Central memory CD4-positive, alpha-beta T cell (primary cell): ENCODE results near the gene BICDL2.
A peak's percentile ranks its signal among the peaks of the same experiment; 100 is the strongest.

Source experiments
- DNase-seq: peaks from one replicate; pipeline ENCODE4 v3.0.0; 2022

BICDL2 gene

DNA sequence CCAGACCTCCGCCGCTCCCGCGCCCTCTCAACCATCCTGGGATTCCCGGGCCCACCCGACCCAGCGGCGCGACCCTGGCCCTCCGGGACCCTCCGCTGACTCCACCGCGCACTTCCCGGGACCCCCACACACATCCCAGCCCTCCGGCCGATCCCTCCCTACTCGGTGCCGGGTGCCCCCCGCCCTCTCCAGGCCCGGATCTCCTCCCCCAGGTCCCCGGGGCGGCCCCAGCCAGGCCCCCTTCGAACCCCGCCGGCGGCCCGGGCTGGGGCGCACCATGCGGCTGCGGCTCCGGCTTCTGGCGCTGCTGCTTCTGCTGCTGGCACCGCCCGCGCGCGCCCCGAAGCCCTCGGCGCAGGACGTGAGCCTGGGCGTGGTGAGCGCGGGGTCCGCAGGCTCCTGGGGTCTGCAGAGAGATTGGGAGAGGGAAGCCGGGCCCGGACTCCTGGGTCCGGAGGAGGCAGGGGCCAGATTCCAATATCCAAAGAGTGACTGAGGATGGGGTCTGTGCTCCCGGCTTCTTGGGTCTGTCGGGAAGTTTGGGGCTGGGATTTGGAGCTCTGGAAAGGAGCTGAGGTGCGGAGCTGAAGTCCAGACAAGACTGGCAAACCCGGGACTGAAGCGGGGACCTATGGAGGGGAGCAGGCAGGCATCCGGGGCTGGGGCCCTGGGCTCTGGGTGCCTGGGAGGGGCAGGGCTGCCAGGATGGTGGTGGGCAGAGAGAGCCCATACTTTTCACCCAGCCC lies 10.1 kb upstream of the BICDL2 start:
- no peak for DNase-seq

DNA sequence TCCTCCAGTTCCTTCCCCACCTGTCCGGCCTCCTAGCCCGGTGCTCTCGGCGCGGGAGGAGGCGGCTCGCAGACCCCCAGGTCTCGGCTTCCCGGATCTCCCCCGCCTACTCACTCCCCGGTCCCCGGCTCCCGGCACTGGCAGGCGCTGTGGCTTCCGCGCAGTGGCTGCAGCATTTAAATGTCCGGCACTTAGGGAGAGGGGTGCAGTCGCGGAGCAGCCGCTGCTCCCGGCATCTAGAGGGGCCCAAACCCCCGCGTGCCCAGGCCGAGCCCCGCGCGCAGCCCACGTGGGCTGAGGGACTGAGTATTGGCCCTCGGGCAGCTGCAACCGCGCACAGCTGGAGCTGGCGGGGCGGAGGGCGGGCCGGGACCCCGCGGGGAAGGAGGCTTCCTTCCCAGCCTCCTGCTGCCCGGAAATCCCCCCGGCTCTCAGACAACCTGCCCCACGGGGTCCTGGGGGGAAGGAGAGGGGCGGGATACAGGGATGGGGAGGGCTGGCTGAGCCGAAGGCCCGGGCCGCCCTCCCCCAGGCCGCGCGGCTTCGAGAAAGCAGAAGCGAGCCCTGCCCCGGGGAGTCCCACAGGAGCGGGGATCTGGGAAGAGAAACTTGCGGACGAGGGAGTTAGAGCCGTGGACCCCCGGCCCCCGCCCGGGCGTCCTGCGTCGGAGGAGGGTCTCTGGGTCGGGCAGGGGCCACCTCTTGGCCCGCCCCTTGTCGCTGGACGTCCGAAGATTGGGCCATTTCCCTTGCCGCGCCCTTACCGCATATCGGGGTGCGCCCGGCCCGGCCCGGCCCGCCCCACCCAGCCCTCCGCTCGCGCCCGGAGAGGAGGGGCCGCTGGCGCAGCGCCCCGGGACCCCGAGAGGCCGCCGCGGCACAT lies 9.3 kb upstream of the BICDL2 start, which contains the start of gene MMP25:
TSS of gene MMP25 (plus strand) at position 804 of the 883 bp plus-strand sequence. CDS start 357 bp downstream, outside the sequence.
- no peak for DNase-seq

DNA sequence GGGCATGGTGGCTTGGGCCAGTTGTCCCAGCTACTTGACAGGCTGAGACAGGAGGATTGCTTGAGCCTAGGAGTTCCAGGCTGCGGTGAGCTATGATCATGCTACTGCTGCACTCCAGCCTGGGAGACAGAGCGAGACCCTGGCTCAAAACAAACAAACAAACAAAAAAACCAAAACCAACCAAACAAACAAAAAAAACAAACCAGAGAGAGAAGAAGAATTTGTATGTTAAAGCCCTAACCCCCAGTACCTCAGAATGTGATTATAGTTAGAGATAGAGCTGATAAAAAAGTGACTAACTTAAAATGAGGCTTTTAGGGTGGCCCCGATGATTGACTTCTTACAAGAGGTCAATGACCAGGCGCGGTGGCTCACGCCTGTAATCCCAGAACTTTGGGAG lies 8.0 kb upstream of the BICDL2 start:
- DNase-seq, result no peak

DNA sequence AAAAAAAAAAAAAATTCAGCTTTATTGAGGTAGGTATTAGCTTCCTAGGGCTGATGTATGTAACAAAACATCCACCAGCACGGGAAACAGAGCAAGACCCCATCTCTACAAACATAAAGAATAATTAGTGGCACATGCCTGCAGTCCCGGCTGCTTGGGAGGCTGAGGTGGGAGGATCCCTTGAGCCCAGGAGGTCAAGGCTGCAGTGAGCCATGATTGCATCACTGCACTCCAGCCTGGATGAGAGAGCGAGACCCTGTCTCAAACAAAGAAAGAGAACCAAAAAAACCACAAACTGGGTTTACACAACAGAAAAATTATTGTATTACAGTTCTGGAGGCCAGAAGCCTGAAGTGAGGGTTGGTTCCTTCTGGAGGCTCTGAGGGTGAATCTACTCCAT lies 5.6 kb upstream of the BICDL2 start:
- no peak for DNase-seq

DNA sequence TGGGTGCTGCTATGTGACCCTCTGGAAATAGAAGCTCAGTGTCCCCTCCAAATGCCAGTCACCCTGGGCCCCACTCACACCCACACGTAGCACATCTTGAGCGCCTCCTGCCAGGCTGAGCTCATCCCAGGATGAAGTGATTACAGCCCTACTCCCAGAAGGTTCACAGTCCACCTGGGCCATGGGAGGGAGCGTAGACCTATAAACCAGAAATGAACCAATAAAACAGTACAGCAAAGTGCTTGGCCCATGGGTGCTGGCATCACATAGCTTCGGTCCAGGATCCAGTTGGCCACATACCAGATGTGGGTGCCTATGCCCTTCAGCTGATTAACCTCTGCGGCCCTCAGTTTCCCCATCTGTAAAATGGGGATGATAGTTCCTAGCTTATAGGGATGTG lies 2.2 kb upstream of the BICDL2 start:
- DNase-seq, result no peak

DNA sequence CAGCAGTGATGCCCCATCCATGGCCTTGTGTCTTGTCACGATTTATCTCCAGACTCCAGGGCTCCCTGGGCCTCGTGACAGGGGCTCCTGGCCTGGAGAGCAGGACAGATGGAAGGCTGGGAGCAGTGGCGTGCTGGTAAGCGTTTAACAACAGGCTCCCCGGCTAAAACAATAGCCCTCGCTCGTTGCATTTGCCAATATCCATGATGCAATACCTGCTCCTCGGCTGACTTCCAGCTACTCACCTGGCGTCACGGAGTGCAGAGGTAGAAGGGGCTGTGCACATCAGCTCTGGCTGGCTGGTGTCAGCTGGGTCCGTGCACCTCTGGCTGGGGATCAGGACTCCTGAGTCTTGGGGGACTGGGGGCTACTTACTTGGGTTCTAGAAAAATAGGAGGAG lies 1.5 kb upstream of the BICDL2 start:
- no peak for DNase-seq

DNA sequence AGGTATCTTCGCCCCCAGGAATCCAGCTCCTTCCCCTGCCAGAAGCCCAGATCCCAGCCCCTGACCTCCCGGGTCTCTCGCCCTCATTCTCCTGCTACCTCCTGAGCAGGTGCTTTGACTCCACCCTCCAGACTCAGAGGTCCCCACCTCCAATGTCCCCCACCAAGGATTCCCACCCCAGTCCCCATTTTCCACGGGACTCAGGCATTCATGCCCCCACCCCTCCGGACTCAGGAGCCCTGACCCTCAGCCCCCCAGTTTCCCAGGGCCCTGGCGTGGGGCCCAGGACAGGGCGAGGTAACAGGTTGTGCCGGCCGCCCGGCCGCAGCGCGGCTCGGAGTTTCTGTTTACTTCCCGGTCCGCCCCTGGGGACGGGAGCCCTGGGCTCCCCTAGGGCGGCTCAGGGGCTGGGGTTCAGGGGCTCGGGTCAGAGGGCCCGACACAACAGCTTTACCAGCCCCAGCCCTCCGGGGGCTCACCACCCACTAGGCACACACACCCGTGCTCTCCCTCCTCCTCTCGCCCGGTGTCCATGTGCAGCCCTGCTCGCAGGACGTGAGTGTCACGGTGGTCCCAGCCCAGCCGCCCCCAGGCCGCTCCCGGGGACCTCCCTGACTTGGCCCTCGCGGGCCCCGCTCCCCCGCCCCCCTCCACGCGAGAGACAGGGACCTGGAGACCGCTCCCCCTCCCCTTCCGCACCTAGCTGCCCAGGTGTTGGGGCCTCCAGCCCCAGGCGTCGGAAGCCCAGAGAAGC lies 595 bp downstream of the BICDL2 start:
- DNase-seq, result no peak

DNA sequence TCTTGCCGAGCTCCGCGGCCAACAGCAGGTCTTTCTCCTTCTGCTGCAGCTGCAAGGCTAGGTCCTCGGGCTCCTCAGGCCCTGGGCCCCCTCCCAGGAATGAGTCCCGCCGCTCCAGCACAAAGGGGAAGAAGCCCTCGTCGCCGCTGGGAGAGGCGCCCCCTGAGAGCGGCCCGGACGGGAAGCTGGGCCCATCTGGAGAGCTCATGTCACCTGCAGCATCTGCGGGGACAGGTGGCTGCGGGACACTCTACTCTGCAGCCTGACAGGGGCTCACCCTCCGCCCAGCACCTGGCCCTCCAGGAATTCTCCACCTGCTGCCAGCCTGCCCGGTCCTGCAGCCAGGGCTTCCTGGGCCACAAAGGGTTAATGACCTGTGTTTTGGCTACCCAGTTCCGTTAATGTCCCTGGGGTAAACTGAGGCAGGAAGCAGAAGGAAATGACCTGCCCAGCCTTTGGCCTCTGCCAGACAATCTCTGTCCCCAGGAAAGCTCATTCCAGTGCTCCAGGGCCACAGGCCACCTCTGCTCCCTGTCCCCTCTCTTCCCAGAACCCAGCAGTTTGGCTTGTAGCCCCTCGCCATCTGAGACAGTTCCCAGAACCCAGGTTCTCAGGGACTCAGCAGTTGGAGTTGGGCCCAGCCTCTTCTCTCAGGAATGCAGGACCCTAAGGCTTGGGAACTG lies 1.3 kb downstream of the BICDL2 start:
- no peak for DNase-seq

DNA sequence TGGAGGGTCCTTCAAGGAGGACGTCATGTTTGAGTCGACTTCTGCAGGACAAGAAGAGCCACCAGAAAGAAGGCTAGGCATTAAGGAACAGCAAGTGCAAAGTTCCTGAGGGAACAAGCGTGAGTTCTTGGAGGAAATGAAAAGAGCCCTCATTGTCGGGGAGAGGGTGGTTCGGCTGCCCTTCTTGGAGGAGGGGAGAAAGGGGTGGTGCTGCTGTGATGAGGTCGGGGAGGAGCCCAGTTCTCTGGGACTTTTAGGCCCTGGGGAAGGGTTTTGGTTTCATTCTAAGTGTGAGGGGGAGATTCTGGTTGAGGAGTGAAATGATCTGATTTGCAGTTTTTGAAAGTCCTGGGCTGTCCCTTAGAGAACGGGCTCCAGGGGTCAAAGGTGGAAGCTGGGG lies 4.1 kb downstream of the BICDL2 start:
- no peak for DNase-seq

DNA sequence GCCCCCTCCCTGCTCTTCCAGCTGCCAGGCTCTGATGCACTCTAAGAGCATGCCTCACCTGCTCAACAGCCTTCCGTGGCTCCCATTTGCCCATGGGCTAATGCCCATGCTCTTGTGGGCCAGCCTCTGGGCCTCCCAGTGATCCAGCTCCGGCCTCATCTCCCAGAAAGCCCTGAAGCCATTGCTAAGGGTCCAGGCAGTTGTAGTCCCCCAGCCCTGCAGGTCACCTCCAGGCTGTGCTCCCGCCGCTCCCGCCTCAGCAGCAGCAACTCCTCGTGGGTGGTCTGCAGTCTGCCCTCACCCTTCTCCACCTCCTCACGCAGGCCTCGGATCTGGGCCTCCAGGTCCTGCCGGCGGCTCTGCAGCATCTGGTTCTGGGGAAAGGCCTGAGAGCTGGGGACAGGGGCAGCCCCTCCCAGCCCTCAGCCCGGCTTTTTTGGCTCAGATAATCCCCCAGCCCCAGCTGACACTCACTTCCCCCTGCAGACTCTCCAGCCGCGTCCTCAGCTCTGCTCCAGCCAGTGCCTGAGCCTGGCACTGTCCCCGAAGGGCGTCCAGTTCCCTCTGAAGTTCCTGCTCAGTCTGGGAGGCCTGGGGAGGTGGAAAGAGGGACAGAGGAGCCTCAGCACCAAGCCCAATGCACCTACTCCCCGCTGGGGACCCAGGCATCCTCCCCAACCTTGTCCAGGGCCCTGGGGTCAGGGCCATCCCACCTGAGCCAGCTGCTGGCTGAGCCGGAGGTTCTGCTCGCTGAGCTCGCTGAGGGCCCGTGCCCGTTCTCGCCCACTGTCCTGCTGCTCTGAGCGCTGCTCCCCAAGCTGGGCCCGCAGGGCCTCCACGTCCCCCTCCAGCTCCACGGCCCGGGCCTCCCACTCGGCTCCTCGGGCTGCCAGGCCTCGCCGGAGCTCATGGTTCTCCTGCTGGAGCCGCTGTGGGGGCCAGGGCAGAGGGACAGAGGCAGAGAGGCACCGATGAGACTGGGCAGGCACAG lies 6.2 kb downstream of the BICDL2 start:
- DNase-seq, result no peak

DNA sequence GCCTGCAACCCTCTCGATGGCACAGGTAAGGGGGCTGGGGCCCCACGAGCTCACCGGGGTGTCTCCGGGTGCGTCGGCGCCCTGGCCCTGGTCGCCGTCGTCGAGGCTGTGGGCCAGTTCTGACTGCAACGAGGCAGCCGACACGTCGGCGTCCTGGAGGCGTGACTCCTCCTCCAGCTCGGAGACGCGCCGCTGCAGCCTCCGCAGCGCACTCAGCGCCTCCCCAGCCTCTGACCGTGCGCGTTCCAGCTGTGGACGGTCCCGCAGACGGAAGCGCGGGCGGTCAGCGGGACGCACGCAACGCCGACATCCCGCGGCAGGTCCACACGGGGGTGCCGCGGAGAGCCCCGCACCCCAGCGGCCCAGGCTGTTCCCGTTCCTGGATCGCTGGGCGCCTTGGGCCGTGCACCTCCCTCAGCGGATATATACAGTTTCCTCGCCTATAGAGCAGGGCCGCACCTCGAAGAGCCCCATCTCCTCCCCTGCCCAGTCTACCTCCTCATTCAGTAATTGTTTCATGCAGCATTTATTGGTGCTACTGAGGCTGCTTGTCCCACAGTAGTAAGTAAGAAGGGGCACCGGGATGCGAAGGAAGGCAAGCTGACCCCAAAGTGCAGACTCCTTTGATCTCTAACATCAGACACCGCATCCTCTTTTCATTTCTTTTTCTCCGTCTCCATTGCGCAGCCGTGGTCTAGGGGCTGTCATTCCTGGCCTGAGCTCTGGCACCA lies 7.1 kb downstream of the BICDL2 start:
- DNase-seq, result peak; percentile 25

DNA sequence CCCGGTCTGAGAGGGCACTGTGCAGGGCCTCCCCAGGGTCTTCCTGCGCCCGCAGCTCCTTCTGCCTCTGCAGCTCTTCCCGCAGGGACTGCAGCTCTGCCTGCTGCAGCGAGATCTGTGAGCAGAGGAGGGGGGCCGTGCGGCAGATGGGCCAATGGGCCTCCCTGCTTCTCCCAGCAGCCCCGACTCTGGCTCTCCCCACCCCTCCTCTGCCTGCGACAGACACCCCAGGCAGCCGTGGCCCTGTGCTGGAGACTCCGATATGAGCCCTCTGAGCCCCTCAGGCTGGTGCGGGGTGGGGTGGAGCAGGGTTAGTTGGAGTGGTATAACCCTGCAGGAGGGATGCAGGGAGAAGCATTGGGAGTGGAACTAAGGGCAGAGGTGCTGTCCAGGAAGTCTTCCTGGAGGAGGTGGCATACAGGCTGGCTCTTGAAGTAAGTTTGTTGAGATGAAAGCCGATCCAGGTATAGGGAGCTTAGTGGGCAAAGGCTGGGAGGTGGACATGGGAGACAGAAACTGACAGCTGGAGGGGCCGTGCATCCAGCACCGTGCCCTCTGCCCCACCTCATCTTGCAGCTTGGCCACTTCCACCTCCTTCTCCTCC lies 7.9 kb downstream of the BICDL2 start:
- no peak for DNase-seq

DNA sequence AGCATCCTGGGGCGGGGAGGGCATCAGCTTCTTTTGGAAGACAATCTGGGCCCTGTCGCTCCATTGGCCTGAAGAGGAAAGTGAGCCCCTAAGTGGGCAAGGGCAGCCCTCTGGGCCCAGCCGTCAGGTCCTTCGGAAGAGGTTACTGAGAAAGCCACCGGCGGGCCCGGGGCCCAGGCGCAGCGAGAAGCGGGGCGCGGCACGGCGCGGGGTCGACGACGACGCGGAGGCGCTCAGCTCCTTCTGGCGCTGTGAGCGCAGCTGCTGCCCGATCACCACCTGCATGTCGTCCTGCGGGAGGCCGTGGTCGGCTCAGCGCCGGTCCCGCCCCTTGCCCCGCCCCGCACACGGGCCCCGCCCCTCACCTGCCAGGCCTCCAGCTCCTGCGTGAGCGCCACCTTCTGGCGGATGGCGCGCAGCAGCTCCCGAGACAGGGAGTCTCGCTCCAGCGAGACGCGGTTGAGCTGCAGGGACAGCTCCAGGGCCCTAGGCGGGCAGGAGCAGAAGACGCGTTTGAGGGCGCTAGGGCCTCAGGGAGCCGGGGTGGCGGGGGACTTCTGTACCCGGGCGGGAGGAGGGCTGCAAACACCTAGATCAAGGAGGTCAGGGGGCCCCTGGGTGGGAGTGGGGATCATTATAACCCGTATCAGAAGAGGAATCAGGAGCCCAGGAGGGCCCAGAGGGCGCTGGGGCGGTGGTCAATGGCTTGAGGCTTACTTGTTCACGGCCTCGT lies 8.6 kb downstream of the BICDL2 start:
- peak; percentile 79 for DNase-seq

DNA sequence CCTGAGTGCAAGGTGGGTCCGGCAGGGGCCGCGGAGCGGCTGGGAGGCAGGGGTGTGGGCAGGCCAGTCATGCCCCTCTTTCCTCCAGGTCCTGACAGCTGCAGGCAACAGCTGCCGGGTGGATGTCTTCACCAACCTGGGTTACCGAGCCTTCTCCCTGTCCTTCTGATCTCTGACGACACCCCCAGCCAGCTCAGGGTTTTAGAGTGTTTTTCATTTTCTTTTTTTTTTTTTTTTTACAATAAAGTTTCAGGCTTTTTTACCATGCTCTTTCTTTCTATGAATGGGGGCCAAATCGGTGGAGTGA lies 9.3 kb downstream of the BICDL2 start:
- no peak for DNase-seq

DNA sequence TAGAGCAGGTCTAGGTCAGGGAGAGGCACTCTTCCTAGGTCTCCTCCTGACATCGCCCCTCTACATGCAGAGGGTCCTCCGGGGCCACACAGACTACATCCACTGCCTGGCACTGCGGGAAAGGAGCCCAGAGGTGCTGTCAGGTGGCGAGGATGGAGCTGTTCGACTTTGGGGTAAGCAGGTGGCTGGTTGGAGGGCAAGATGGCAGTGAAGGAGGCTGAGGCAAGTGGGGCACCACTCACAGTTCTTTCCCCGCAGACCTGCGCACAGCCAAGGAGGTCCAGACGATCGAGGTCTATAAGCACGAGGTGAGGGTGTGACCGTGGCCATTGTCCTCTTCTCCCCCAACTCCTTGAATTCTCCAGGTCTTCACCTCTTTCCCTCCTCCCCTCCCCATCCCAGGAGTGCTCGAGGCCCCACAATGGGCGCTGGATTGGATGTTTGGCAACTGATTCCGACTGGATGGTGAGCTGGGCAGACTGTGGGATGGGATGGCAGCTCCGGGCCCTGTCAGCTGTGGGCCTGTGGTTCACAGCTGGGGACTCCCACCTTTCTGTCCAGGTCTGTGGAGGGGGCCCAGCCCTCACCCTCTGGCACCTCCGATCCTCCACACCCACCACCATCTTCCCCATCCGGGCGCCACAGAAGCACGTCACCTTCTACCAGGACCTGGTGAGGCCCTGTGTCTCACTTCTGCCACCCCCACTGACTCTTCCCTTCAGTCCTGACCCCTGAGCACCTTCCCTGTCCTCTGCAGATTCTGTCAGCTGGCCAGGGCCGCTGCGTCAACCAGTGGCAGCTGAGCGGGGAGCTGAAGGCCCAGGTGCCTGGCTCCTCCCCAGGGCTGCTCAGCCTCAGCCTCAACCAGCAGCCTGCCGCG lies 9.9 kb downstream of the BICDL2 start:
- DNase-seq, result no peak

DNA sequence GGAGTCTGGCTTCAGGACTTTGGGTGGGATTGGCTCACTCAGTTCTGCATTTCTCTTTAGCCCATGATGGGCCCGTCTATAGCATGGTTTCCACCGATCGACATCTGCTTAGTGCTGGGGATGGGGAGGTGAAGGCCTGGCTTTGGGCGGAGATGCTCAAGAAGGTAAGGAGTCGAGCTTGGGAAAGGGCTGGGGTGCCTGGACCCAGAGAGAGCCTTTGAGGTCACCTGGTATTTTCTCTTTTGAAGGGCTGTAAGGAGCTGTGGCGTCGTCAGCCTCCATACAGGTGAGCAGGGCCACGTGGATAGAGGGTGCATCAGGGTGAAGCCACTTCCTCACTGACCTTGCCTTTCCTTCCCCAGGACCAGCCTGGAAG lies 10.8 kb downstream of the BICDL2 start:
- DNase-seq, result no peak

DNA sequence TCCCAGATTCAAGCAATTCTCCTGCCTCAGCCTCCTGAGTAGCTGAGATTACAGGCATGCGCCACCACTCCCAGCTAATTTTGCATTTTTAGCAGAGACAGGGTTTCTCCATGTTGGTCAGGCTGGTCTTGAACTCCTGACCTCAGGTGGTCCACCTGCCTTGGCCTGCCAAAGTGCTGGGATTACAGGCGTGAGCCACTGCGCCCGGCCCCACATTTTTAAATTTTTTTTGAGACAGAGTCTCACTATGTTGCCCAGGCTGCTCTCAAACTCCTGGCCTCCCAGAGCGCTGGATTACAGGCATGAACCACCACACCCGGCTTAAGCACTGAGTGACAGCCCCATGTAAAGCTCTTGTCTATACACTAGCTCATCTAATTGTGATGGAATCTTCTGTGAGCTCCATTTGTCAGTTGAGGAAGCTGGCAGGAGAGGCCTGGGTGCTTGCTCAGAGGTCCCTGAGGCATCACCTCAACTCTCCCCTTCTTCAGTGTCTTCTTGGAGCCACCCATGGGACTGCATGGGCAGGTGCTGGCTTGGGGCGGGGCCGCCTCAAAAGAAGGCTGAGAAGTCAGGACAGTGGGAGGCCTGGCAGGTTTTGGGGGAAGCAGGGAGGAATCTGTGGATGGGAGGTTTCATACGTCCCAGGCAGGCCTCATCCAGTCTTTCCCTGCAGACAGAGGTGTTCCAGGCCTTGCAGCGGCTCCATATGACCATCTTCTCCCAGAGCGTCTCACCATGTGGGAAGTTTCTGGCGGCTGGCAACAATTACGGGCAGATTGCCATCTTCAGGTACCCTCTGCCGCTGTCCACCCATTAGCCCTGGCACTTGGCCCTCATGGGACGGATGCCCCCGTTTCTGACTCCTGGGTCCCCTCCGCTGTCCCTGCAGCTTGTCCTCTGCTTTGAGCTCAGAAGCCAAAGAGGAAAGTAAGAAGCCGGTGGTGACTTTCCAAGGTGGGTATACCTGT lies 11.4 kb downstream of the BICDL2 start:
- no peak for DNase-seq
